Heart left ventricle (tissue), 13 donors: ENCODE measurements around the gene VPS4B.

Source experiments
- CTCF ChIP-seq, 12 donors: fragments of 200-600 bp; sonication (generic) in 4 of 12; IDR thresholded peaks; one replicate each; pipeline versions ENCODE4 v1.5.0 to v1.8.0; 2018 to 2022; ENCODE audit warnings: antibody characterized with exemption in 12 of 12, mild to moderate bottlenecking in 5 of 12
- POLR2A ChIP-seq, 2 donors: fragments of 450-650 bp; IDR thresholded peaks; one replicate each; pipeline ENCODE4 v1.6.1; 2017; ENCODE audit warnings: antibody characterized with exemption in 2 of 2, mild to moderate bottlenecking in 2 of 2, moderate library complexity in 2 of 2
- donor health status: ischemic (EF 13 %, LVEDD 7.1; RV severe dilation, severe dysfunction).
- donor health status: DM: no; HTN: yes; CAD: no.
- donor health status: DM: no; HTN: no; CAD: no.
- donor health status: ischemic (EF 25% LVEDD 6.9; RV normal size, moderate dysfunction).
- donor health status: ischemic (EF 25% LVEDD 5.7; RV mildly dilated, moderate dysfunction).
- donor health status: ischemic (EF 35%, LVEDD 5.7; RV mildly dilated, moderate dysfunction).
- donor health status: nonischemic (EF 11% LVEDD 7.7; RV severe dilation, severe dysfunction).
- donor health status: DM: yes; HTN: yes; CAD: no.
- donor health status: PGD.
- donor health status: ischemic (EF 29% LVEDD 5.4; RV normal size, mild dysfunction).
- donor health status: nonischemic (EF 23%, LVEDD 6.1; RV moderate dilation, normal function).

DNA sequence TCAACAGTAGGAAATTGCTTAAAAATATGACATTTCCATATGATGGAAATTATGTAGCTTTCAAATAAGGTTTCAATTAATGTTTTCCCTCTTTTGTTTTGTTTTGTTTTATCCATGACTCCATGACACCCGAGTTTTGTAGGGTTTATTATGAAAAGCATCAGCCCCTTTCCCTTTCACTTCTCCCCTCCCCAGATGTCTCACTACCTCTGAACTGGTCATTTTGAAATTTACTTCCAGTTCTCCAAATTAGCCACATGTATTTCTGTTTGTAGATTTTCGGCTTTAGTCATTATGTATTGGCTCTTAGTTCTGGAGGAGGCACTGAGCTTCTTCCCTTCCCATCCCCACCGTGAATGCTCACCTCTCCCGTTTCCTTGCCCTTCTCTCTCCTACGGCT lies 18.6 kb upstream of the VPS4B start:
- TF ChIP-seq CTCF (IDR thresholded peaks at IDR 0.05): no peak
- TF ChIP-seq POLR2A (IDR thresholded peaks at IDR 0.05): no peak
